ENCODE results near the gene EPB41L5.

EPB41L5 gene

GRCh38 chr2:120224735-120225548 lies 212.1 kb downstream of the EPB41L5 start:
- no peak for TF ChIP-seq TARDBP (IDR thresholded peaks at IDR 0.05)
- TF ChIP-seq ELF4 (IDR thresholded peaks at IDR 0.05), result no peak
- TF ChIP-seq ARNT (IDR thresholded peaks at IDR 0.05), result no peak
- TF ChIP-seq FOXA1 (IDR thresholded peaks at IDR 0.05), result no peak
- TF ChIP-seq SP1 (IDR thresholded peaks at IDR 0.05), result no peak
- no peak for TF ChIP-seq LEF1 (IDR thresholded peaks at IDR 0.05; ENCODE audit: borderline replicate concordance)
- TF ChIP-seq CTBP1 (IDR thresholded peaks at IDR 0.05; ENCODE audit: borderline replicate concordance), result no peak
- no peak for TF ChIP-seq FOXM1 (IDR thresholded peaks at IDR 0.05; ENCODE audit: borderline replicate concordance)
- no peak for TF ChIP-seq BHLHE40 (IDR thresholded peaks at IDR 0.05; ENCODE audit: borderline replicate concordance)
- TF ChIP-seq HDGF (IDR thresholded peaks at IDR 0.05; ENCODE audit: borderline replicate concordance), result no peak
- TF ChIP-seq ZNF384 (IDR thresholded peaks at IDR 0.05), result no peak
- no peak for TF ChIP-seq FOXK2 (IDR thresholded peaks at IDR 0.05)
- no peak for TF ChIP-seq PKNOX1 (IDR thresholded peaks at IDR 0.05)
- TF ChIP-seq SUZ12 (IDR thresholded peaks at IDR 0.05), result no peak
- ChIA-PET CTCF (no interaction called here), POLR2A (interaction anchor here (1.2 kb wide), 1 partner anchor 12 kb away, joined by 3 read pairs; no protein-coding TSS in a partner anchor)
- DNase-seq (ENCODE audit: extremely low spot score), result no peak

GRCh38 chr2:120225549-120226065 lies 212.7 kb downstream of the EPB41L5 start:
- ChIA-PET POLR2A (interaction anchor here (1.2 kb wide), 1 partner anchor 11 kb away, joined by 3 read pairs; no protein-coding TSS in a partner anchor), CTCF (no interaction called here)
- no peak for TF ChIP-seq ARNT (IDR thresholded peaks at IDR 0.05)
- TF ChIP-seq FOXA1 (IDR thresholded peaks at IDR 0.05), result no peak
- TF ChIP-seq FOXM1 (IDR thresholded peaks at IDR 0.05; ENCODE audit: borderline replicate concordance), result no peak
- no peak for TF ChIP-seq FOXK2 (IDR thresholded peaks at IDR 0.05)
- no peak for DNase-seq (ENCODE audit: extremely low spot score)

- TF ChIP-seq BHLHE40 (IDR thresholded peaks at IDR 0.05; ENCODE audit: borderline replicate concordance) (no peak), FOXA1 (IDR thresholded peaks at IDR 0.05) (no peak), FOXK2 (IDR thresholded peaks at IDR 0.05) (no peak), NFRKB (IDR thresholded peaks at IDR 0.05) (no peak), TARDBP (IDR thresholded peaks at IDR 0.05) (no peak), SP1 (IDR thresholded peaks at IDR 0.05) (no peak), SUZ12 (IDR thresholded peaks at IDR 0.05) (no peak), LEF1 (IDR thresholded peaks at IDR 0.05; ENCODE audit: borderline replicate concordance) (no peak), ELF4 (IDR thresholded peaks at IDR 0.05) (no peak), ARNT (IDR thresholded peaks at IDR 0.05) (no peak), L3MBTL2 (conservative IDR thresholded peaks at IDR 0.05) (no peak), HDGF (IDR thresholded peaks at IDR 0.05; ENCODE audit: borderline replicate concordance) (no peak), FOXM1 (IDR thresholded peaks at IDR 0.05; ENCODE audit: borderline replicate concordance) (no peak), PKNOX1 (IDR thresholded peaks at IDR 0.05) (no peak), CTBP1 (IDR thresholded peaks at IDR 0.05; ENCODE audit: borderline replicate concordance) (no peak), ZNF384 (IDR thresholded peaks at IDR 0.05) (no peak)
- DNase-seq (ENCODE audit: extremely low spot score), result no peak
- POLR2A ChIA-PET, result no interaction called here
- CTCF ChIA-PET, result no interaction called here
These were observed 213.4 kb downstream of the EPB41L5 start for GRCh38 chr2:120226316-120226715.

GRCh38 chr2:120227111-120227991 lies 214.5 kb downstream of the EPB41L5 start:
- ChIA-PET POLR2A (interaction anchor here (1.3 kb wide), 1 partner anchor 25 kb away, joined by 3 read pairs; the partner anchor contains the start of gene RALB), CTCF (no interaction called here)
- TF ChIP-seq ZNF384 (IDR thresholded peaks at IDR 0.05) (no peak), ARNT (IDR thresholded peaks at IDR 0.05) (no peak), ELF4 (IDR thresholded peaks at IDR 0.05) (no peak), PKNOX1 (IDR thresholded peaks at IDR 0.05) (no peak), TARDBP (IDR thresholded peaks at IDR 0.05) (no peak), LEF1 (IDR thresholded peaks at IDR 0.05; ENCODE audit: borderline replicate concordance) (no peak), SP1 (IDR thresholded peaks at IDR 0.05) (no peak), HDGF (IDR thresholded peaks at IDR 0.05; ENCODE audit: borderline replicate concordance) (no peak), FOXM1 (IDR thresholded peaks at IDR 0.05; ENCODE audit: borderline replicate concordance) (no peak), L3MBTL2 (conservative IDR thresholded peaks at IDR 0.05) (no peak), BHLHE40 (IDR thresholded peaks at IDR 0.05; ENCODE audit: borderline replicate concordance) (no peak), FOXA1 (IDR thresholded peaks at IDR 0.05) (no peak), SUZ12 (IDR thresholded peaks at IDR 0.05) (no peak), NFRKB (IDR thresholded peaks at IDR 0.05) (no peak), CTBP1 (IDR thresholded peaks at IDR 0.05; ENCODE audit: borderline replicate concordance) (no peak), FOXK2 (IDR thresholded peaks at IDR 0.05) (no peak)
- no peak for DNase-seq (ENCODE audit: extremely low spot score)

- TF ChIP-seq NFRKB (IDR thresholded peaks at IDR 0.05), result no peak
- CTCF ChIA-PET, result interaction anchor here (0.5 kb wide), 1 partner anchor 43 kb away, joined by 3 read pairs; no protein-coding TSS in a partner anchor
- no peak for DNase-seq (ENCODE audit: extremely low spot score)
- POLR2A ChIA-PET, result interaction anchor here (1.3 kb wide), 1 partner anchor 24 kb away, joined by 3 read pairs; the partner anchor contains the start of gene RALB
These were observed 215.6 kb downstream of the EPB41L5 start for GRCh38 chr2:120228503-120228902.

Data from HEK293T (cell line).